ENCODE data around the gene CPT1C. TPM values are rescaled to one million over a fixed set of nuclear protein-coding genes. Genes with fewer than 3 reads are reported as not detected.

The CPT1C gene
- total RNA-seq, 4 donors from 2014 or later: 0.48 to 4.8 (median 1.1) TPM

- Histone ChIP-seq H3K27ac (peak overlapping the region in 3 of 4 donors; percentile 21 to 80 (median 28)), H3K36me3 (peaks cover 25 to 73% (median 38%) of the 10 kb centered on the region in 3 donors), H3K9me3 (no peaks in the 10 kb centered on the region), H3K27me3 (peaks cover 0 to 25% (median 0%) of the 10 kb centered on the region in 4 donors), H3K4me1 (peaks cover 16 to 56% (median 27%) of the 10 kb centered on the region in 3 donors), H3K4me3 (no peak overlapping the region)
- 87% methylated on average over 6 of the region's 27 CpGs; no CpG with 5 or more reads in 1 of the 2 donors for WGBS, 2 donors
- intact Hi-C loops (cut with DNase I): no loop called here
- no peak for DNase-seq
- TF ChIP-seq POLR2A (IDR thresholded peaks at IDR 0.05): no peak
- TF ChIP-seq CTCF (IDR thresholded peaks at IDR 0.05): no peak
These were observed 4.3 kb upstream of the CPT1C start for GRCh38 chr19:49686503-49687088.

DNA sequence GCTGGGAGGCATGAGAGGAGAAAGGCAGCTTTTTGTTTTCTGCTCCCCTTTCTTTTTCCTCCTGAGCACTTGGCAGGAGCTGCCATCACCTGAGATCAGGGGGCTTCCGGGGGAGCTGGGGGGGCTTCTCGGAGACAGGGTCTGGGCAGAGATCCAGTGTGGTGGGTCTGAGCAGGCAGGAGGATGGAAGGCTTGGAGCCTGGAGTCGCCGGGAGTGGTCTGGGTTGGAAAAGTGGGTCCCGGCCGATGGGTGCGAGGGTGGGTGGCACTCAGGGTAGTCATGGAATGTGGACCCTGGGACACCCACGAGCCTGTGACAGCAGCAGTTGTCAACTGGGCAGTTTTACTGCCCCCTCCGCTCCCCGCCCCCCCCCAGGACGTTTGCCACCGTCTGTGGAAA, 3.8 kb upstream of the CPT1C start:
- Histone ChIP-seq H3K27ac (peak overlapping the region in 3 of 4 donors; percentile 21 to 80 (median 28)), H3K4me3 (peak overlapping the region in 1 of 4 donors; percentile 5), H3K9me3 (no peaks in the 10 kb centered on the region), H3K4me1 (peaks cover 16 to 57% (median 29%) of the 10 kb centered on the region in 3 donors), H3K36me3 (peaks cover 19 to 68% (median 32%) of the 10 kb centered on the region in 3 donors), H3K27me3 (peaks cover 0 to 30% (median 0%) of the 10 kb centered on the region in 4 donors)
- intact Hi-C loops (cut with DNase I): no loop called here
- 74% methylated on average over 3 of the region's 12 CpGs; no CpG with 5 or more reads in 1 of the 2 donors for WGBS, 2 donors
- no peak for TF ChIP-seq CTCF (IDR thresholded peaks at IDR 0.05)
- no peak for TF ChIP-seq POLR2A (IDR thresholded peaks at IDR 0.05)
- no peak for DNase-seq

DNA sequence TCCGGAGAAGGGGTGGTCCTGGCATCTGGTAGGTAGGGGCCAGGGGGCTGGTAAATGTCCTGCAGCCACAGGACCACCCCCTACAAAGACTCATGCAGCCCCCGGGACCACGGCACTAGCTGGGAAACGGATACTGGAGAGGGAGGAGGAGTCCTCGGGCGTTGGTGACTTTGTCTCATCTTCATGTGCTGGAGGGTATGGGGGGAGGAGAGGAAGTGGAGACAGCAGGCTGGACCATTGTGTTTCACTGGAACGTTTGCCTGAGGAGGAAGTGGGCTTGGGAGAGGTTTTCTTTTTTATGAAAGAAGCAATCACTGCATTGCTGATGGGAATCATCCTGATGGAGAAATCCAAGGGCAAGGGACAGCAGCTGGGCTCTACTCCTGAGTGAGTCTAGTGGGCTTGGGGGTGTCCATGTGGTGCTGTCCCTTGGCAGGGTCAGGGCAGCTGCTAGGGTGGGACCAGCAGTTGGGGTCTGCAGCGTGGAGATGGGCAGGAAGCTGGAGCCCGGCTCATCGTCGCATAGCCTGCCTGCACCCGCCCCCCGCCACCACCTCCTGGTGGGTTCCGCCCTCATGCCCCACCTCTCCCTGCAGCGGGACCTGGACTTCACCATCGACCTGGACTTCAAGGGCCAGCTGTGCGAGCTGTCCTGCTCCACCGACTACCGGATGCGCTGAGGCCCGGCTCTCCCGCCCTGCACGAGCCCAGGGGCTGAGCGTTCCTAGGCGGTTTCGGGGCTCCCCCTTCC, 3.2 kb upstream of the CPT1C start:
- Histone ChIP-seq H3K9me3 (no peaks in the 10 kb centered on the region), H3K27ac (peak overlapping the region in 3 of 4 donors; percentile 35 to 80 (median 55)), H3K4me3 (peak overlapping the region in 3 of 4 donors; percentile 14 to 70 (median 29)), H3K27me3 (peaks cover 0 to 35% (median 0%) of the 10 kb centered on the region in 4 donors), H3K36me3 (peaks cover 17 to 62% (median 26%) of the 10 kb centered on the region in 3 donors), H3K4me1 (peaks cover 16 to 57% (median 29%) of the 10 kb centered on the region in 3 donors)
- no peak for TF ChIP-seq CTCF (IDR thresholded peaks at IDR 0.05)
- no peak for TF ChIP-seq POLR2A (IDR thresholded peaks at IDR 0.05)
- no peak for DNase-seq
- WGBS, 2 donors: 45 to 54% methylated on average over 6 to 8 of the region's 26 CpGs
- intact Hi-C loops (cut with DNase I): no loop called here

- Histone ChIP-seq H3K27me3 (peaks cover 0 to 35% (median 0%) of the 10 kb centered on the region in 4 donors), H3K36me3 (peaks cover 16 to 53% (median 20%) of the 10 kb centered on the region in 3 donors), H3K9me3 (no peaks in the 10 kb centered on the region), H3K4me1 (peaks cover 16 to 57% (median 29%) of the 10 kb centered on the region in 3 donors), H3K4me3 (peak overlapping the region in 3 of 4 donors; percentile 51 to 70 (median 53)), H3K27ac (peak overlapping the region in 3 of 4 donors; percentile 49 to 80 (median 64))
- 66 to 69% methylated on average over 11 to 12 of the region's 12 CpGs for WGBS, 2 donors
- DNase-seq: no peak
- intact Hi-C loops (cut with DNase I): no loop called here
- TF ChIP-seq POLR2A (IDR thresholded peaks at IDR 0.05) (no peak), CTCF (IDR thresholded peaks at IDR 0.05) (no peak)
These were observed 2.3 kb upstream of the CPT1C start for GRCh38 chr19:49688531-49689132.

All from esophagus squamous epithelium (tissue), 5 donors.